K562 (cell line): Measurements from ENCODE around the gene FAM174B. TPM values are rescaled to one million over a fixed set of nuclear protein-coding genes. Genes with fewer than 3 reads are reported as not detected.

Source experiments
- ATAC-seq: fragments of 200-7000 bp; cut with Tn5 transposase; 3 replicates; pipeline ENCODE4 v1.9.1; 2020; ENCODE audit warnings: moderate library complexity
- BruUV-seq: library from RNA; stranded (reverse); fragments of 400-500 nt; replicated peaks from 2 replicates; lab custom pipeline; 2021; lab: Mats Ljungman, UMichigan
- CTCF ChIA-PET: fragments of 300-600 bp; formaldehyde crosslinking; extraction: SDS; loops from one replicate; lab custom pipeline; 2021; ENCODE audit warnings: low intra/inter-chr PET ratio; lab: Yijun Ruan, JAX
- POLR2A ChIA-PET: fragments of 300-600, 350-650 bp; sonication (Branson Sonifier 250); formaldehyde crosslinking; extraction: SDS; loops from one replicate; lab custom pipeline; 2021; ENCODE audit warnings: antibody characterized with exemption, inconsistent platforms; lab: Yijun Ruan, JAX
- DNase-seq, 4 experiments: peaks; one replicate each; pipeline versions ENCODE4 v3.0.0 to v3.0.0-alpha.2; 2011 to 2018; ENCODE audit warnings: low spot score in 3 of 4, mixed read lengths in 3 of 4; ENCODE audit errors: extremely low read depth in 1 of 4
- FAIRE-seq: peaks from 2 replicates; lab custom pipeline; 2011; peaks lifted over from hg19 to GRCh38; lab: Jason Lieb, UNC
- H2AFZ ChIP-seq: 2 replicates; pipeline ENCODE4 v1.6.0; 2011; ENCODE audit warnings: low read depth, low read length, control low read depth, inconsistent platforms
- H3K27ac ChIP-seq: fragments of 200-600 bp; 3 replicates; pipeline ENCODE4 v1.8.0; 2011; ENCODE audit warnings: low read depth, mild to moderate bottlenecking, control low read depth, inconsistent platforms, low read length, moderate library complexity, mixed read lengths; ENCODE audit errors: extremely low read depth
- H3K27me3 ChIP-seq, 2 experiments: fragments of 300-600 bp in 1 of 2; 2 replicates in 1 of 2; 3 replicates in 1 of 2; pipeline versions ENCODE4 v1.6.0 to v1.8.0; 2011; ENCODE audit warnings: inconsistent platforms in 2 of 2, low read length in 2 of 2, mild to moderate bottlenecking in 1 of 2, mixed read lengths in 1 of 2, moderate library complexity in 1 of 2; ENCODE audit not compliant: control insufficient read depth in 2 of 2, insufficient read depth in 2 of 2
- H3K36me3 ChIP-seq: fragments of 300-600 bp; 3 replicates; pipeline ENCODE4 v1.8.0; 2011; ENCODE audit warnings: mild to moderate bottlenecking, low read length, inconsistent platforms; ENCODE audit not compliant: control insufficient read depth, insufficient read depth
- H3K4me1 ChIP-seq, 2 experiments: fragments of 200-600 bp in 1 of 2; replicated peaks in 1 of 2; 2 replicates in 1 of 2; 3 replicates in 1 of 2; pipeline versions ENCODE4 v1.5.1 to v1.8.0; 2011; ENCODE audit warnings: inconsistent platforms in 2 of 2, low read length in 2 of 2, mild to moderate bottlenecking in 1 of 2, mixed read lengths in 1 of 2, moderate library complexity in 1 of 2; ENCODE audit not compliant: control insufficient read depth in 2 of 2, insufficient read depth in 2 of 2
- H3K4me2 ChIP-seq: 2 replicates; pipeline ENCODE4 v1.6.1; 2011; ENCODE audit warnings: low read length, control low read depth, inconsistent platforms, mixed read lengths; ENCODE audit not compliant: insufficient read depth
- H3K4me3 ChIP-seq: fragments of 200-600 bp; sonication (generic), shearing (Covaris generic); 2 replicates; pipeline ENCODE4 v1.5.1; 2016; ENCODE audit warnings: control low read depth, inconsistent platforms
- H3K79me2 ChIP-seq: fragments of 200-600 bp; 3 replicates; pipeline ENCODE4 v1.8.0; 2011; ENCODE audit warnings: low read length, inconsistent platforms; ENCODE audit not compliant: control insufficient read depth, insufficient read depth
- H3K9ac ChIP-seq, 2 experiments: 2 replicates each; pipeline versions ENCODE4 v1.6.0 to v1.6.1; 2011; ENCODE audit warnings: low read depth in 2 of 2, low read length in 2 of 2, control low read depth in 1 of 2, inconsistent platforms in 1 of 2, mild to moderate bottlenecking in 1 of 2, mixed read lengths in 1 of 2; ENCODE audit not compliant: insufficient read depth in 1 of 2
- H3K9me1 ChIP-seq: one replicate; pipeline ENCODE4 v1.6.0; 2011; ENCODE audit warnings: inconsistent platforms, mild to moderate bottlenecking, low read length, moderate library complexity; ENCODE audit not compliant: control insufficient read depth, insufficient read depth
- H3K9me3 ChIP-seq: replicated peaks from 2 replicates; pipeline ENCODE4 v1.5.1; 2011; ENCODE audit warnings: low read depth, low read length, inconsistent platforms; ENCODE audit not compliant: control insufficient read depth, insufficient read depth
- H4K20me1 ChIP-seq: replicated peaks from 2 replicates; pipeline ENCODE4 v1.6.1; 2011; ENCODE audit warnings: low read length, inconsistent platforms, mixed read lengths; ENCODE audit not compliant: control insufficient read depth, insufficient read depth
- ERF ChIP-seq: fragments of 450-650 bp; formaldehyde crosslinking; IDR thresholded peaks from 2 replicates; pipeline ENCODE4 v1.4.0; 2020; ENCODE audit warnings: mild to moderate bottlenecking, mixed read lengths
- NONO ChIP-seq, 2 experiments: fragments of 200-400 bp in 1 of 2; fragments of 450-650 bp in 1 of 2; formaldehyde crosslinking in 1 of 2; IDR thresholded peaks; 2 replicates each; pipeline ENCODE4 v1.6.1; 2017; ENCODE audit warnings: low read depth in 2 of 2, mild to moderate bottlenecking in 2 of 2, moderate library complexity in 2 of 2, low read length in 1 of 2
- POU5F1 ChIP-seq: fragments of 150-350 bp; IDR thresholded peaks from 2 replicates; pipeline ENCODE4 v1.6.1; 2014; ENCODE audit warnings: borderline replicate concordance, low read length, low read depth, mild to moderate bottlenecking; ENCODE audit not compliant: partially characterized antibody
- SREBF1 ChIP-seq: fragments of 150-350 bp; IDR thresholded peaks from 2 replicates; pipeline ENCODE4 v1.6.1; 2014; ENCODE audit warnings: antibody characterized with exemption, low read depth, low read length, borderline replicate concordance
- ZBTB49 ChIP-seq: sonication (generic); formaldehyde crosslinking; IDR thresholded peaks from 2 replicates; pipeline ENCODE4 v1.8.0; 2022; ENCODE audit warnings: missing genetic modification reagents, mild to moderate bottlenecking, borderline replicate concordance
- ZNF165 ChIP-seq: fragments of 250-450 bp; sonication (Bioruptor Pico); IDR thresholded peaks from 2 replicates; pipeline ENCODE4 v1.4.0; 2020; ENCODE audit warnings: borderline replicate concordance
- WGBS: fragments of 100-300 bp; shearing (Covaris generic); methylation state at CpG from one replicate; pipeline ENCODE4 v1.1.6; 2016; ENCODE audit warnings: low coverage, mixed read lengths; ENCODE audit not compliant: insufficient coverage; ENCODE audit errors: missing lambda C conversion rate; 5-methylcytosine and 5-hydroxymethylcytosine counted together
- in situ Hi-C: fragments of 300-500 bp; cut with MboI; formaldehyde crosslinking; loops from 4 replicates; pipeline ENCODE4 v1.15.0; 2018; ENCODE audit warnings: inconsistent platforms, mixed read lengths
- intact Hi-C: fragments of 100-400 bp; cut with micrococcal nuclease; formaldehyde crosslinking; loops from 2 replicates; pipeline ENCODE4 v1.14.2; 2022
- polyA plus RNA-seq, 8 experiments: library from polyadenylated mRNA; depleted of rRNA in 4 of 8; stranded (reverse) in 5 of 8; unstranded in 3 of 8; fragments of >200 nt; fragmentation: Nextera tagmentation in 2 of 8; fragmentation: Illumina TruSeq in 1 of 8; extraction: Ambion mirVana in 2 of 8; extraction: Trizol in 1 of 8; gene quantifications; 2 replicates each; pipeline versions ENCODE4 v1.2.1 to v1.2.3, GENCODE V29; 2011 to 2014; ENCODE audit warnings: inconsistent platforms in 1 of 8, missing spikeins in 1 of 8
- total RNA-seq, 7 experiments: library from RNA; depleted of rRNA in 6 of 7; stranded (reverse); fragments of >200 nt in 6 of 7; fragmentation: Illumina TruSeq in 2 of 7; extraction: Trizol in 2 of 7; gene quantifications; 2 replicates each; pipeline versions ENCODE4 v1.2.1 to v1.2.3, GENCODE V29; 2011 to 2021; ENCODE audit warnings: low replicate concordance in 1 of 7

The FAM174B gene
- total and polyA plus RNA-seq, 9 of the 15 experiments (the other 6 are each of a cell fraction or from before 2014, with no cell fraction given) = 0.39 to 2.7 (median 1.9) TPM; not detected in 1

- Histone ChIP-seq H3K4me1 (peaks cover 0 to 3% of the 10 kb centered on the region in 2 experiments; a peak in 2 of 5 replicates), H4K20me1 (no peaks in the 10 kb centered on the region), H3K36me3 (no peaks in the 10 kb centered on the region), H3K79me2 (no peaks in the 10 kb centered on the region), H3K27ac (no peak overlapping the region), H3K4me2 (no peak overlapping the region), H3K9ac (no peak overlapping the region), H3K9me3 (no peaks in the 10 kb centered on the region), H3K4me3 (no peak overlapping the region), H2AFZ (no peak overlapping the region), H3K27me3 (peaks cover 38 to 60% of the 10 kb centered on the region in 2 experiments; a peak in 4 of 5 replicates), H3K9me1 (no peaks in the 10 kb centered on the region)
- DNase-seq (no peak), ATAC-seq (no peak), FAIRE-seq (no peak)
- WGBS = 9% methylated on average over 2 of the region's 2 CpGs
- ChIA-PET POLR2A (interaction anchor here (0.6 to 1.1 kb wide), 2 partner anchors 13 to 506 kb away, joined by 3 read pairs; partner anchors contain the start of gene FAM174B), CTCF (no interaction called here)
- intact Hi-C loops = loop anchor here (5.0 kb wide), 1 partner anchor 52 kb away; no protein-coding TSS in a partner anchor
- in situ Hi-C loops = no loop called here
- TF ChIP-seq POU5F1 = no peak
- TF ChIP-seq ZNF165 (CRISPR knock-in tag) = no peak
- TF ChIP-seq ZBTB49 (CRISPR knock-in tag) = no peak
- TF ChIP-seq SREBF1 = no peak
- TF ChIP-seq ERF (CRISPR knock-in tag) = no peak
- no peak for TF ChIP-seq NONO (IDR thresholded peaks at IDR 0.05; ENCODE audit: low read depth in 2 of 2, low read length in 1 of 2)
- BruUV-seq = no TSS peak
Observed at GRCh38 chr15:92669432-92669831, 13.9 kb upstream of the FAM174B start.
